ENCODE results near the gene EDC4.

The EDC4 gene

DNA sequence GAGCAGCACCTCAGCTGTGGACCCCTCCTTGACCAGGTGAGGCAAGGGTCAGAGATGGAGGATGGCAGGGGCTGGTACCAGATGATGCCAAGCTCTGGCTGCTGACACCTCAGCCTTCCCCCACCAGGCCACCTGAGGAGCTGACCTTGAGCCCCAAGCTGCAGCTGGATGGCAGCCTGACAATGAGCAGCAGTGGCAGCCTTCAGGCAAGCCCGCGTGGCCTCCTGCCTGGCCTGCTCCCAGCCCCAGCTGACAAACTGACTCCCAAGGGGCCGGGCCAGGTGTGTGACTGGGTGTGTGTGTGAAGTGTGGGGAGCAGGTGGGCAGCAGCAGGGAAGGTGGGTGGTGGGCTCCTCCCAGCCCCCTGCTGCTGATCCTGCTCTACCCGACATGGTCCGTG lies 7.1 kb downstream of the EDC4 start:
- peaks cover 74 to 79% of the 10 kb centered on the region in 2 donors for H3K36me3 ChIP-seq (ENCODE audit: control insufficient read depth in 2 of 2, insufficient read depth in 2 of 2, low read length in 2 of 2)

DNA sequence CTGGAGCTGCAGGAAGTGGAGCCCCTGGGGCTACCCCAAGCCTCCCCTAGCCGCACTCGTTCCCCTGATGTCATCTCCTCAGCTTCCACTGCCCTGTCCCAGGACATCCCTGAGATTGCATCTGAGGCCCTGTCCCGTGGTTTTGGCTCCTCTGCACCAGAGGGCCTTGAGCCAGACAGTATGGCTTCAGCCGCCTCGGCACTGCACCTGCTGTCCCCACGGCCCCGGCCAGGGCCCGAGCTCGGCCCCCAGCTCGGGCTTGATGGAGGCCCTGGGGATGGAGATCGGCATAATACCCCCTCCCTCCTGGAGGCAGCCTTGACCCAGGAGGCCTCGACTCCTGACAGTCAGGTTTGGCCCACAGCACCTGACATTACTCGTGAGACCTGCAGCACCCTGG lies 7.7 kb downstream of the EDC4 start:
- Histone ChIP-seq H3K36me3 (ENCODE audit: control insufficient read depth in 2 of 2, insufficient read depth in 2 of 2, low read length in 2 of 2) (peaks cover 74 to 79% of the 10 kb centered on the region in 2 donors), H3K27me3 (ENCODE audit: control insufficient read depth in 1 of 2, insufficient read depth in 2 of 2, low read length in 2 of 2) (no peaks in the 10 kb centered on the region), H3K9me3 (ENCODE audit: control insufficient read depth in 2 of 2, low read length in 2 of 2) (no peaks in the 10 kb centered on the region), H3K27ac (ENCODE audit: low read length) (no peak overlapping the region), H3K4me1 (ENCODE audit: control insufficient read depth, insufficient read depth, low read length) (peaks cover 18% of the 10 kb centered on the region), H3K4me3 (ENCODE audit: low read length in 2 of 2) (no peak overlapping the region), H3K9ac (ENCODE audit: low read length in 2 of 2) (no peak overlapping the region)

More for the DNA sequence above, 7.1 kb downstream of the EDC4 start:
- Histone ChIP-seq H3K9ac (ENCODE audit: low read length in 2 of 2) (no peak overlapping the region), H3K27me3 (ENCODE audit: control insufficient read depth in 1 of 2, insufficient read depth in 2 of 2, low read length in 2 of 2) (no peaks in the 10 kb centered on the region), H3K27ac (ENCODE audit: low read length) (no peak overlapping the region), H3K9me3 (ENCODE audit: control insufficient read depth in 2 of 2, low read length in 2 of 2) (no peaks in the 10 kb centered on the region), H3K4me1 (ENCODE audit: control insufficient read depth, insufficient read depth, low read length) (peaks cover 21% of the 10 kb centered on the region), H3K4me3 (ENCODE audit: low read length in 2 of 2) (no peak overlapping the region)

GRCh38 chr16:67881621-67882161 lies 8.8 kb downstream of the EDC4 start:
- Histone ChIP-seq H3K9ac (ENCODE audit: low read length in 2 of 2) (no peak overlapping the region), H3K27ac (ENCODE audit: low read length) (no peak overlapping the region), H3K36me3 (ENCODE audit: control insufficient read depth in 2 of 2, insufficient read depth in 2 of 2, low read length in 2 of 2) (peaks cover 69 to 70% of the 10 kb centered on the region in 2 donors), H3K4me1 (ENCODE audit: control insufficient read depth, insufficient read depth, low read length) (peaks cover 15% of the 10 kb centered on the region), H3K9me3 (ENCODE audit: control insufficient read depth in 2 of 2, low read length in 2 of 2) (no peaks in the 10 kb centered on the region), H3K4me3 (ENCODE audit: low read length in 2 of 2) (no peak overlapping the region), H3K27me3 (ENCODE audit: control insufficient read depth in 1 of 2, insufficient read depth in 2 of 2, low read length in 2 of 2) (no peaks in the 10 kb centered on the region)

DNA sequence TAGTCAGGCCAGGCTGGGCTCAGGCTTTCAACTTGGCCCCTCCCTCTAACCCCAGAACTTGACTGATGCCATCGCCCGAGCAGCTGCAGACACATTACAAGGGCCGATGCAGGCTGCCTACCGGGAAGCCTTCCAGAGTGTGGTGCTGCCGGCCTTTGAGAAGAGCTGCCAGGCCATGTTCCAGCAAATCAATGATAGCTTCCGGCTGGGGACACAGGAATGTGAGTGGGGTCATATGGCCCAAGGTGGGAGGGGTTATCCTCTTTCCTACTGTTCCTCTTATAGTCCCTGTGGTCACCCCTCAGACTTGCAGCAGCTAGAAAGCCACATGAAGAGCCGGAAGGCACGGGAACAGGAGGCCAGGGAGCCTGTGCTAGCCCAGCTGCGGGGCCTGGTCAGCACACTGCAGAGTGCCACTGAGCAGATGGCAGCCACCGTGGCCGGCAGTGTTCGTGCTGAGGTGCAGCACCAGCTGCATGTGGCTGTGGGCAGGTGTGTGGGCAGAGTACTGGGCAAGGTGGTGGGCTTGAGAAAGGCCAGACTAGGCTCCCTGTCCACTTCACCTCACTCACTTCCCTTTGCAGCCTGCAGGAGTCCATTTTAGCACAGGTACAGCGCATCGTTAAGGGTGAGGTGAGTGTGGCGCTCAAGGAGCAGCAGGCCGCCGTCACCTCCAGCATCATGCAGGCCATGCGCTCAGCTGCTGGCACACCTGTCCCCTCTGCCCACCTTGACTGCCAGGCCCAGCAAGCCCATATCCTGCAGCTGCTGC lies 9.7 kb downstream of the EDC4 start:
- Histone ChIP-seq H3K36me3 (ENCODE audit: control insufficient read depth in 2 of 2, insufficient read depth in 2 of 2, low read length in 2 of 2) (peaks cover 61% of the 10 kb centered on the region in 2 donors), H3K27me3 (ENCODE audit: control insufficient read depth in 1 of 2, insufficient read depth in 2 of 2, low read length in 2 of 2) (no peaks in the 10 kb centered on the region), H3K4me3 (ENCODE audit: low read length in 2 of 2) (no peak overlapping the region), H3K27ac (ENCODE audit: low read length) (no peak overlapping the region), H3K9ac (ENCODE audit: low read length in 2 of 2) (no peak overlapping the region), H3K4me1 (ENCODE audit: control insufficient read depth, insufficient read depth, low read length) (peaks cover 15% of the 10 kb centered on the region), H3K9me3 (ENCODE audit: control insufficient read depth in 2 of 2, low read length in 2 of 2) (no peaks in the 10 kb centered on the region)

DNA sequence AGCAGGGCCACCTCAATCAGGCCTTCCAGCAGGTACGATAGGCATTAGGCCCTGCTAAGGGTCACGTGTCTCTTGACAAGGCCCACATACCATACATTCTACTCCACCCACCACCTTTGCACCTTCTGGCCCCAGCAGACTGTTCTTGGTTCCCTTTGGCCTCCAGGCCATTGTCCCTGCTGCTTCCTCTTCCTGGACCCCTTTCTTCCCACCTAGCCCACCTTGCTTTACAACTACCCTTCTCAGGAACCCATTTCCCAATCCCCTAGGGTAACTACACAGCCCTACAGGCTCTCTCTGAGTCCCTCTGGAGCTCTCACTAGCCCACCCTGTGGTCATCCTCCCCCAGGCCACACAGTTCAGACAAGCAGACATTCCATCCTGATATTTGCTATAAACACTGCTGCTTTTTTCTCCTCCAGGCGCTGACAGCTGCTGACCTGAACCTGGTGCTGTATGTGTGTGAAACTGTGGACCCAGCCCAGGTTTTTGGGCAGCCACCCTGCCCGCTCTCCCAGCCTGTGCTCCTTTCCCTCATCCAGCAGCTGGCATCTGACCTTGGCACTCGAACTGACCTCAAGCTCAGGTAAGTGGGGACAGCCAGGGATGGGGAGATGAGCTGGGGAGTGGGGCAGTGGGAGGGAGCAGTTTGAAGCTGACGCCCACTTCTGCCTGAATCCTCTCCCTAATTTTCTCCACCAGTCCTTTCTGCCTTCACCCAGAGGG lies 10.5 kb downstream of the EDC4 start:
- Histone ChIP-seq H3K36me3 (ENCODE audit: control insufficient read depth in 2 of 2, insufficient read depth in 2 of 2, low read length in 2 of 2) (peaks cover 54% of the 10 kb centered on the region in 2 donors), H3K4me1 (ENCODE audit: control insufficient read depth, insufficient read depth, low read length) (peaks cover 15% of the 10 kb centered on the region), H3K9me3 (ENCODE audit: control insufficient read depth in 2 of 2, low read length in 2 of 2) (no peaks in the 10 kb centered on the region), H3K27ac (ENCODE audit: low read length) (peak overlapping the region; percentile 41), H3K4me3 (ENCODE audit: low read length in 2 of 2) (no peak overlapping the region), H3K9ac (ENCODE audit: low read length in 2 of 2) (no peak overlapping the region), H3K27me3 (ENCODE audit: control insufficient read depth in 1 of 2, insufficient read depth in 2 of 2, low read length in 2 of 2) (no peaks in the 10 kb centered on the region)

- Histone ChIP-seq H3K4me1 (ENCODE audit: control insufficient read depth, insufficient read depth, low read length) (peaks cover 15% of the 10 kb centered on the region), H3K27me3 (ENCODE audit: control insufficient read depth in 1 of 2, insufficient read depth in 2 of 2, low read length in 2 of 2) (no peaks in the 10 kb centered on the region), H3K4me3 (ENCODE audit: low read length in 2 of 2) (no peak overlapping the region), H3K9me3 (ENCODE audit: control insufficient read depth in 2 of 2, low read length in 2 of 2) (no peaks in the 10 kb centered on the region), H3K9ac (ENCODE audit: low read length in 2 of 2) (no peak overlapping the region), H3K36me3 (ENCODE audit: control insufficient read depth in 2 of 2, insufficient read depth in 2 of 2, low read length in 2 of 2) (peaks cover 48% of the 10 kb centered on the region in 2 donors), H3K27ac (ENCODE audit: low read length) (peak overlapping the region; percentile 41)
These were observed 11.0 kb downstream of the EDC4 start for GRCh38 chr16:67883872-67884261.

DNA sequence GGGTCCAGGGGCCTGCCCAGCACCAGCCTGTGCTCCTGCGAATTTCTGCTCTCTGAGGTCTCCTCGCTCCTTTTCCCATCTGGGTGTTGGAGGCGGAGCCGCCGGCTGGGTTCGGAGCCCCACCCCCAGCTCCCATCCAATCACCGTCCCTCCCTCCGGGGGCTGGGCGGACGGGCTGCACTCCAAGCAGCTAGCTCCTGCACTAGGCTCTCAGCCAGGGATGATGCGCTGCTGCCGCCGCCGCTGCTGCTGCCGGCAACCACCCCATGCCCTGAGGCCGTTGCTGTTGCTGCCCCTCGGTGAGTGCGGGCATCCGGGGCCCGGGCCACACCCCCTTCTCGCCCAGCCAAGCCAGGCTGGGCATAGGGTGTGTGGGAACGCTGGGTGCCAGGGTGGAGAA lies 11.8 kb downstream of the EDC4 start, which contains the start of gene NRN1L:
TSS of gene NRN1L (plus strand) at position 202 of the 400 bp plus-strand sequence. CDS start at position 221, 19 bp downstream.
- Histone ChIP-seq H3K4me3 (ENCODE audit: low read length in 2 of 2) (peak within 1 kb of the TSS; percentile 35 to 64), H3K9ac (ENCODE audit: low read length in 2 of 2) (peak within 1 kb of the TSS in 1 of 2 donors; percentile 5), H3K36me3 (ENCODE audit: control insufficient read depth in 2 of 2, insufficient read depth in 2 of 2, low read length in 2 of 2) (peaks cover 40% of the 10 kb centered on the region in 2 donors)

GRCh38 chr16:67885545-67885944 lies 12.7 kb downstream of the EDC4 start:
- Histone ChIP-seq H3K4me3 (ENCODE audit: low read length in 2 of 2) (no peak overlapping the region), H3K36me3 (ENCODE audit: control insufficient read depth in 2 of 2, insufficient read depth in 2 of 2, low read length in 2 of 2) (peaks cover 31% of the 10 kb centered on the region in 2 donors), H3K9me3 (ENCODE audit: control insufficient read depth in 2 of 2, low read length in 2 of 2) (no peaks in the 10 kb centered on the region), H3K27me3 (ENCODE audit: control insufficient read depth in 1 of 2, insufficient read depth in 2 of 2, low read length in 2 of 2) (no peaks in the 10 kb centered on the region), H3K4me1 (ENCODE audit: control insufficient read depth, insufficient read depth, low read length) (peaks cover 15% of the 10 kb centered on the region), H3K9ac (ENCODE audit: low read length in 2 of 2) (no peak overlapping the region), H3K27ac (ENCODE audit: low read length) (peak overlapping the region; percentile 41)

More for the DNA sequence above, 11.8 kb downstream of the EDC4 start, which contains the start of gene NRN1L:
- Histone ChIP-seq H3K4me1 (ENCODE audit: control insufficient read depth, insufficient read depth, low read length) (peaks cover 15% of the 10 kb centered on the region), H3K9me3 (ENCODE audit: control insufficient read depth in 2 of 2, low read length in 2 of 2) (no peaks in the 10 kb centered on the region), H3K27ac (ENCODE audit: low read length) (peak within 1 kb of the TSS; percentile 41), H3K27me3 (ENCODE audit: control insufficient read depth in 1 of 2, insufficient read depth in 2 of 2, low read length in 2 of 2) (no peaks in the 10 kb centered on the region)

DNA sequence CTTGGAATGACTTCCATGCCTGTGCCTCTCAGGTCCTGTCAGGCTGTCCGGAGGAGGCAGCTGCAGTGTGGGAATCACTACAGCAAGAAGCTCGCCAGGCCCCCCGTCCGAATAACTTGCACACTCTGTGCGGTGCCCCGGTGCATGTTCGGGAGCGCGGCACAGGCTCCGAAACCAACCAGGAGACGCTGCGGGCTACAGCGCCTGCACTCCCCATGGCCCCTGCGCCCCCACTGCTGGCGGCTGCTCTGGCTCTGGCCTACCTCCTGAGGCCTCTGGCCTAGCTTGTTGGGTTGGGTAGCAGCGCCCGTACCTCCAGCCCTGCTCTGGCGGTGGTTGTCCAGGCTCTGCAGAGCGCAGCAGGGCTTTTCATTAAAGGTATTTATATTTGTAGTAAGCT lies 13.1 kb downstream of the EDC4 start:
- Histone ChIP-seq H3K36me3 (ENCODE audit: control insufficient read depth in 2 of 2, insufficient read depth in 2 of 2, low read length in 2 of 2) (peaks cover 27% of the 10 kb centered on the region in 2 donors), H3K27ac (ENCODE audit: low read length) (no peak overlapping the region), H3K9ac (ENCODE audit: low read length in 2 of 2) (no peak overlapping the region), H3K27me3 (ENCODE audit: control insufficient read depth in 1 of 2, insufficient read depth in 2 of 2, low read length in 2 of 2) (no peaks in the 10 kb centered on the region), H3K9me3 (ENCODE audit: control insufficient read depth in 2 of 2, low read length in 2 of 2) (no peaks in the 10 kb centered on the region), H3K4me3 (ENCODE audit: low read length in 2 of 2) (no peak overlapping the region), H3K4me1 (ENCODE audit: control insufficient read depth, insufficient read depth, low read length) (peaks cover 15% of the 10 kb centered on the region)

DNA sequence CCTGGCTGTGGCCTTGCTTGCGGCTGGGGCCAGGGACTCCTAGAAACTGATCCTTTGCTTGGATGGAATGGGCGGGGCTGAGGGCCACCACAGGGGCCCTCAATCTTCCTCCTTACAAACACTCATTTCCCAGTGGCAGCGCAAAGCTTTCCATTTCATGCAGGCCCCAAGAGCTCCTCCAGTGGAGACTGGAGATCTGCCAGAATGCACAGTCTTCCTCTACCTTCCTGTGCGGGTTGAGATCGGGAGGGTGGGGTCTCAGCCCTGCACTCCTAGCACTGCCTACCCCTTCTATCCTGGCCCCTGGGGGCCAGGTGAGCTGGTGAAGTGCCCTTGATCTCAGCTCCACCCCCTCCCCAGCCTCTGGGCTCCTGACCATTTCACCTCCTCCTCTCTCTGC lies 13.5 kb downstream of the EDC4 start:
- peaks cover 23% of the 10 kb centered on the region in 2 donors for H3K36me3 ChIP-seq (ENCODE audit: control insufficient read depth in 2 of 2, insufficient read depth in 2 of 2, low read length in 2 of 2)
- H3K4me1 ChIP-seq (ENCODE audit: control insufficient read depth, insufficient read depth, low read length) = peaks cover 15% of the 10 kb centered on the region
- H3K4me3 ChIP-seq (ENCODE audit: low read length in 2 of 2) = no peak overlapping the region
- H3K9me3 ChIP-seq (ENCODE audit: control insufficient read depth in 2 of 2, low read length in 2 of 2) = no peaks in the 10 kb centered on the region
- no peak overlapping the region for H3K27ac ChIP-seq (ENCODE audit: low read length)
- H3K27me3 ChIP-seq (ENCODE audit: control insufficient read depth in 1 of 2, insufficient read depth in 2 of 2, low read length in 2 of 2) = no peaks in the 10 kb centered on the region
- no peak overlapping the region for H3K9ac ChIP-seq (ENCODE audit: low read length in 2 of 2)
